Globus pallidus (tissue), 1 donor: ENCODE results near the gene OTUD6A.
"Not testable (repeated sequence)": the region's sequence is repeated elsewhere in the genome, so short reads cannot be mapped to it uniquely, and the experiment has no call there.

Experiments used
- DNase-seq: peaks from one replicate; pipeline ENCODE4 v3.0.0-alpha.2; 2015; ENCODE audit warnings: low spot score

OTUD6A gene

GRCh38 chrX:70049406-70049805, 12.9 kb upstream of the OTUD6A start:
- no peak for DNase-seq

DNA sequence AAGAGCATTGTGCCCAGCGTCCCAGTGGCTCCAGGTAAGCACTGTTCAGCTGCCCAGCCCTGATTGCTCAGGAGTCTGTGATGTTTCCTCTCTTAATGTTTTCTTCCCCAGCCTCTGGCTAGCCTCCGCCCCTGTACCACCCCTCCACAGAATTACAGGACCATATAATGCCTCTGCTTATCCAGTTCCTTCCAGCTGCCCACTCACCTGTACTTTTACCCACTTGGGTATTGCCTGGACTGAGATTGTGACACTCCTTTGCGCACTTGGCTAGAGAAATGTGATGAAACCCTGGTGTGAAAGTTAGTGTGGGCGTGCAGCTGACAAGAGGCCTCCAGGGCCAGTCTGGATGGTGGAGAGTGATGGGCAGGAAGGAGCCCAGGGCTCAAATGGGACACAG, 12.3 kb upstream of the OTUD6A start, which contains the start of gene AWAT2:
TSS of gene AWAT2 (minus strand) at position 14 of the 400 bp plus-strand sequence. CDS start at position 8, 6 bp downstream.
- DNase-seq = no peak

GRCh38 chrX:70052895-70053615, 9.2 kb upstream of the OTUD6A start:
- no peak for DNase-seq

GRCh38 chrX:70054391-70054790, 7.9 kb upstream of the OTUD6A start:
- DNase-seq = no peak

GRCh38 chrX:70062961-70063550, 799 bp downstream of the OTUD6A start:
- DNase-seq = no peak

GRCh38 chrX:70066646-70067045, 4.4 kb downstream of the OTUD6A start:
- no peak for DNase-seq

DNA sequence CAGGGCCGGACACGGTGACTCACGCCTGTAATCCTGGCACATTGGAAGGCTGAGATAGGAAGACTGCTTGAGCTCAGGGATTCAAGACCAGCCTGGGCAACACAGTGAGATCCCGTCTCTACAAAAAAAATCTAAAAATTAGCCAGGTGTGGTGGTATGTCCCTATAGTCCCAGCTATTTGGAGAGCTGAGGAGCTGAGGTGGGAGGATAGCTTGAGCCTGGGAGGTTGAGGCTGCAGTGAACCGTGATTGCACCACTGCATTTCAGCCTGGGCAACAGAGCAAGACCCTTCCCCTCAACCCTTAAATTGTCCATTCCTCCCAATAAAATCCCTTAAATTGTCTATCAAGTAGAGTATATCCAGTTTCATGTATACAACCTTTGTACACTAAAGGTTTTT, 17.0 kb downstream of the OTUD6A start:
- DNase-seq = no peak

DNA sequence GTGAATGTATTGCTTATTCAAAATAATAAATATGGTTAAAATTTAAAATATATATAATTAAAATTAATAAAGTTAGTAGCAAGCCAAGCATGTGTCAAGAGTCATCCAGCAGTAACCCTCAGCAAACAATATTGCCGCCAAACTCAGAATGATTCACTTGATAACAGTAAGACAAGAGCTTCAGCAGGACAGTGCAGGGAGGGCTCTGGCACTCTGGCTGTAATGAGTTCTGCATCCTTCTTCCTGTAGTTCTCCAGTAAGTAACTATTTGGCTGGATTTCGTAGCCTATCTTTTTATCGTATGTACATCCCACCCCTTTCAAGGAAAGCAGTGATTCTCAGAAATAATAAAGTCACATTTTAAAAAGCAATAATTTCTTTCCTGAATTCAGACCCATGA, 17.6 kb downstream of the OTUD6A start:
- no peak for DNase-seq

GRCh38 chrX:70082723-70083122, 20.5 kb downstream of the OTUD6A start:
- no peak for DNase-seq

- DNase-seq = no peak
Measured at GRCh38 chrX:70084592-70085240, 22.5 kb downstream of the OTUD6A start.

GRCh38 chrX:70087857-70088630, 25.8 kb downstream of the OTUD6A start:
- DNase-seq = no peak

DNA sequence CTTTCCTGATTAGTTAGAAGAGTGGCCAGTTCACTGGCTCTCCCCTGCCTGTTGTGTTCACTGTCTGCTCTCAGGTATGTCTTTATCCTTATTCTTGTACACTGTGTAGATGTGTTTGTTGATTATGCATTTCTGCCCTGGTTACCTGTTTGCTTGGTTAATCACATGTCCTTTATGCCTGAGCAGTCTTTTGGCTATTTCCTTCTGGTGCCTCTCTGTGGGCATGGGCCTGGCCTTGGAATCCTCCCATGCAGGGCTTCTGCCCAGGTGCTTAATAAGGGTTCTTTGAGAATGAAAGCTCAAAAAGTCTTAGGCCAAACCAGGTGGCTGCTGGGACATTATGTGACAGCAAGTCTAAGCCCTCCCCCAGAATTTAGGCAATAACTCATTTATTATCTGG, 26.5 kb downstream of the OTUD6A start:
- DNase-seq = no peak

- DNase-seq = no peak
Measured at GRCh38 chrX:70089604-70090297, 27.5 kb downstream of the OTUD6A start.

GRCh38 chrX:70092247-70092646, 30.0 kb downstream of the OTUD6A start:
- DNase-seq = no peak

GRCh38 chrX:70096052-70096451, 33.8 kb downstream of the OTUD6A start:
- no peak for DNase-seq

DNA sequence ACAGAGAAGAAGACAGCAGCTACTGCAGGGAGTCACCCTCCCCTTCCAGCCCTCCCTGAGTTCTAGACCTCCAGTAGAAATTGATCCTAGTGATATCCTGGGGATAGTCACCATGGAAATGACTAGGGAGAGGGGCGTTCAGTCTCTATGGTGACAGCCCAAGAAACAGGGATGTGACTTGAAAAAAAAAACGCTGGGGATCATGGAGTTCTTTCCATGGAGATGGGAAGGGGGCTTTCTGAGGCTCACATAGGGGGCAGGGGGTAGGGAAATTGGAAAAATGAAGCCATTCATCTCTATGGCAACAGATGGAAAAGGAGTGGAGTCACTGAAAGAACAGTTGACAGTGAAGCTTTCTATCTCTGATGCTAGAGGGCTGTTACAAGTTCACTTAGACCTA, 43.0 kb downstream of the OTUD6A start:
- DNase-seq = no peak

- DNase-seq = not testable (repeated sequence)
Measured at GRCh38 chrX:70111436-70112026, 49.3 kb downstream of the OTUD6A start.
